Endothelial cell of umbilical vein (primary cell): ENCODE data around the gene GNAS. TPM values are rescaled to one million over a fixed set of nuclear protein-coding genes. Genes with fewer than 3 reads are reported as not detected.

ENCODE experiments used
- BruUV-seq: library from RNA; stranded (reverse); fragments of 400-500 nt; replicated peaks from 2 replicates; lab custom pipeline; 2021; lab: Mats Ljungman, UMichigan
- CTCF ChIA-PET: fragments of 300-600, 350-600 bp; sonication (Branson Sonifier 250); formaldehyde crosslinking; loops from one replicate; lab custom pipeline; 2021; ENCODE audit warnings: antibody characterized with exemption, inconsistent platforms; lab: Charles Lee
- POLR2A ChIA-PET: fragments of 300-600, 350-600 bp; sonication (Branson Sonifier 250); formaldehyde crosslinking; loops from one replicate; lab custom pipeline; 2021; ENCODE audit warnings: antibody characterized with exemption, inconsistent platforms; lab: Charles Lee
- DNase-seq: peaks from one replicate; pipeline ENCODE4 v3.0.0-alpha.2; 2011; ENCODE audit warnings: low read depth, low spot score
- FAIRE-seq: peaks from 2 replicates; lab custom pipeline; 2011; peaks lifted over from hg19 to GRCh38; lab: Jason Lieb, UNC
- H2AFZ ChIP-seq: 2 replicates; pipeline ENCODE4 v1.6.0; 2012; ENCODE audit warnings: low read depth, low read length, control low read depth, inconsistent platforms
- H3K27ac ChIP-seq: 2 replicates; pipeline ENCODE4 v1.5.1; 2011; ENCODE audit warnings: low read depth, mild to moderate bottlenecking, control low read depth, low read length, moderate library complexity; ENCODE audit not compliant: insufficient read depth
- H3K27me3 ChIP-seq, 2 experiments: 2 replicates each; pipeline versions ENCODE4 v1.6.0 to v1.6.1; 2011; ENCODE audit warnings: low read length in 2 of 2, mixed read lengths in 1 of 2; ENCODE audit not compliant: control insufficient read depth in 2 of 2, insufficient read depth in 2 of 2
- H3K36me3 ChIP-seq, 2 experiments: 2 replicates in 1 of 2; 3 replicates in 1 of 2; pipeline ENCODE4 v1.5.1; 2011; ENCODE audit warnings: low read length in 2 of 2, mild to moderate bottlenecking in 1 of 2, moderate library complexity in 1 of 2; ENCODE audit not compliant: control insufficient read depth in 2 of 2, insufficient read depth in 2 of 2; ENCODE audit errors: extremely low read depth in 1 of 2
- H3K4me1 ChIP-seq: 3 replicates; pipeline ENCODE4 v1.5.1; 2011; ENCODE audit warnings: mild to moderate bottlenecking, low read length; ENCODE audit not compliant: control insufficient read depth, insufficient read depth; ENCODE audit errors: extremely low read depth
- H3K4me2 ChIP-seq: 2 replicates; pipeline ENCODE4 v1.6.1; 2011; ENCODE audit warnings: low read length, control low read depth, mixed read lengths; ENCODE audit not compliant: insufficient read depth
- H3K4me3 ChIP-seq, 3 experiments: fragments of 200-600 bp in 1 of 3; sonication (generic), shearing (Covaris generic) in 1 of 3; replicated peaks in 1 of 3; 2 replicates each; pipeline ENCODE4 v1.5.1; 2011 to 2016; ENCODE audit warnings: control low read depth in 3 of 3, low read length in 3 of 3, mild to moderate bottlenecking in 2 of 3, inconsistent platforms in 1 of 3, low read depth in 1 of 3, moderate library complexity in 1 of 3; ENCODE audit not compliant: insufficient read depth in 1 of 3
- H3K79me2 ChIP-seq: 2 replicates; pipeline ENCODE4 v1.6.0; 2012; ENCODE audit warnings: low read length, inconsistent platforms; ENCODE audit not compliant: control insufficient read depth, insufficient read depth
- H3K9ac ChIP-seq: replicated peaks from 2 replicates; pipeline ENCODE3; 2011; ENCODE audit warnings: low read length, control low read depth; ENCODE audit not compliant: insufficient read depth; ENCODE audit errors: extremely low read depth
- H3K9me1 ChIP-seq: replicated peaks from 3 replicates; pipeline ENCODE4 v1.6.0; 2011; ENCODE audit warnings: mild to moderate bottlenecking, low read length; ENCODE audit not compliant: control insufficient read depth, insufficient read depth; ENCODE audit errors: extremely low read depth
- H3K9me3 ChIP-seq: replicated peaks from 2 replicates; pipeline ENCODE4 v1.5.1; 2012; ENCODE audit warnings: low read length, inconsistent platforms; ENCODE audit not compliant: control insufficient read depth, insufficient read depth
- H4K20me1 ChIP-seq: replicated peaks from 2 replicates; pipeline ENCODE3; 2011; ENCODE audit warnings: mild to moderate bottlenecking, low read length; ENCODE audit not compliant: control insufficient read depth, insufficient read depth; ENCODE audit errors: extremely low read depth
- EZH2 ChIP-seq: IDR thresholded peaks from 2 replicates; pipeline ENCODE4 v1.6.1; 2012; ENCODE audit warnings: borderline replicate concordance, low read depth, mild to moderate bottlenecking, moderate library complexity, low read length, inconsistent platforms; ENCODE audit not compliant: severe bottlenecking
- FOS ChIP-seq: IDR thresholded peaks from 2 replicates; pipeline ENCODE4 v1.6.1; 2011; ENCODE audit warnings: mild to moderate bottlenecking, low read length, moderate library complexity, borderline replicate concordance; ENCODE audit not compliant: insufficient read depth
- GATA2 ChIP-seq: IDR thresholded peaks from 2 replicates; pipeline ENCODE4 v1.7.0; 2011; ENCODE audit warnings: low read depth, mild to moderate bottlenecking, moderate library complexity, mixed read lengths, low read length; ENCODE audit not compliant: insufficient read length, insufficient read depth
- JUN ChIP-seq: IDR thresholded peaks from 2 replicates; pipeline ENCODE4 v1.6.1; 2011; ENCODE audit warnings: borderline replicate concordance, low read depth; ENCODE audit not compliant: insufficient read length, insufficient read depth
- MYC ChIP-seq: IDR thresholded peaks from one replicate; pipeline ENCODE4 v1.6.1; 2011; ENCODE audit warnings: mild to moderate bottlenecking, low read depth, low read length
- POLR2A ChIP-seq: IDR thresholded peaks from 2 replicates; pipeline ENCODE4 v1.6.1; 2012; ENCODE audit warnings: low read depth, mild to moderate bottlenecking, control low read depth, low read length
- POLR2AphosphoS5 ChIP-seq: IDR thresholded peaks from 2 replicates; pipeline ENCODE4 v1.6.1; 2012; ENCODE audit warnings: low read depth, mild to moderate bottlenecking, control low read depth, low read length, moderate library complexity; ENCODE audit not compliant: insufficient read depth
- dilution Hi-C: fragments of 300-500 bp; cut with MboI; formaldehyde crosslinking; loops from one replicate; pipeline ENCODE4 v1.15.0; 2019; ENCODE audit warnings: low sequenced_read_pairs; ENCODE audit not compliant: extremely low pct_ligation_motif_present
- intact Hi-C: fragments of 100-400 bp; cut with micrococcal nuclease; formaldehyde crosslinking; loops from one replicate; pipeline ENCODE4 v1.10.0; 2022
- polyA plus RNA-seq, 4 experiments: library from polyadenylated mRNA; depleted of rRNA in 3 of 4; stranded (reverse) in 3 of 4; unstranded in 1 of 4; fragments of >200 nt; gene quantifications; 2 replicates each; pipeline versions ENCODE4 v1.2.1 to v1.2.3, GENCODE V29; 2011 to 2012; ENCODE audit warnings: missing spikeins in 1 of 4
- total RNA-seq: library from RNA; stranded (reverse); gene quantifications from 2 replicates; pipeline ENCODE4 v1.2.3, GENCODE V29; 2021
- TF ChIP-seq, protein P1 (sequence below), 2 donors: IDR thresholded peaks; 1 replicate in 1 of 2; 2 replicates in 1 of 2; pipeline ENCODE4 v1.5.1; 2011; ENCODE audit warnings: low read length in 2 of 2, mild to moderate bottlenecking in 2 of 2, moderate library complexity in 2 of 2, control low read depth in 1 of 2, inconsistent platforms in 1 of 2, low read depth in 1 of 2; ENCODE audit not compliant: insufficient read depth in 1 of 2; ENCODE audit errors: extremely low read depth in 1 of 2
- TF ChIP-seq, protein P2 (sequence below): IDR thresholded peaks from 2 replicates; pipeline ENCODE4 v1.6.1; 2011; ENCODE audit not compliant: insufficient read depth, insufficient read length

GNAS gene
- total and polyA plus RNA-seq, 2 donors (not counting 3 experiments of a cell fraction or from before 2014, with no cell fraction given), result 1,141 to 1,882 TPM

DNA sequence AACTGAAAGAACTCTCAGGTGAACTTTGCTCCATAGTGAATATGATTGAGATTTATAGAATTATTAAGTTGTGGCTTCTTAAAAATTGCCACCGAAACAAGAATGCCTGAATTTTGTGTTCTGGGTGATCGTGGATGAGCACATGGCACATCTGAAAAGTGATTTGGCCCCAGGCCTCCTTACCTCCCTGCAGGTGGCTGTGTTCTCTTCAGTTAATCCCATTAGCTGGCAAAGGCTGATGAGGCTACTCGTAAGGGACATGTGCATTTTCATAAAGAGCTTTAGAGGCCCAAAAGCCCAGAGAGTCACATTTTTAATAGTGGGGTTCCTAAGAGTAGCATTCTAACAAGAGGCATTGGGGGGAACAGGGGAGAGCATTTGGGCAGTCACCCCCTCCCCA is 22.6 kb downstream of the GNAS start:
- Histone ChIP-seq H3K4me3 (no peak overlapping the region), H3K9me1 (no peaks in the 10 kb centered on the region), H3K4me2 (no peak overlapping the region), H3K27me3 (peaks cover 0 to 6% of the 10 kb centered on the region in 2 experiments), H3K36me3 (no peaks in the 10 kb centered on the region), H3K27ac (peak overlapping the region; percentile 18), H3K79me2 (no peaks in the 10 kb centered on the region), H3K9ac (no peak overlapping the region), H3K4me1 (peaks cover 21% of the 10 kb centered on the region), H3K9me3 (no peaks in the 10 kb centered on the region), H4K20me1 (no peaks in the 10 kb centered on the region), H2AFZ (no peak overlapping the region)
- no TSS peak for BruUV-seq
- dilution Hi-C loops, result no loop called here
- POLR2A ChIA-PET, result no interaction called here
- TF ChIP-seq FOS, result no peak
- TF ChIP-seq, protein P1, sequence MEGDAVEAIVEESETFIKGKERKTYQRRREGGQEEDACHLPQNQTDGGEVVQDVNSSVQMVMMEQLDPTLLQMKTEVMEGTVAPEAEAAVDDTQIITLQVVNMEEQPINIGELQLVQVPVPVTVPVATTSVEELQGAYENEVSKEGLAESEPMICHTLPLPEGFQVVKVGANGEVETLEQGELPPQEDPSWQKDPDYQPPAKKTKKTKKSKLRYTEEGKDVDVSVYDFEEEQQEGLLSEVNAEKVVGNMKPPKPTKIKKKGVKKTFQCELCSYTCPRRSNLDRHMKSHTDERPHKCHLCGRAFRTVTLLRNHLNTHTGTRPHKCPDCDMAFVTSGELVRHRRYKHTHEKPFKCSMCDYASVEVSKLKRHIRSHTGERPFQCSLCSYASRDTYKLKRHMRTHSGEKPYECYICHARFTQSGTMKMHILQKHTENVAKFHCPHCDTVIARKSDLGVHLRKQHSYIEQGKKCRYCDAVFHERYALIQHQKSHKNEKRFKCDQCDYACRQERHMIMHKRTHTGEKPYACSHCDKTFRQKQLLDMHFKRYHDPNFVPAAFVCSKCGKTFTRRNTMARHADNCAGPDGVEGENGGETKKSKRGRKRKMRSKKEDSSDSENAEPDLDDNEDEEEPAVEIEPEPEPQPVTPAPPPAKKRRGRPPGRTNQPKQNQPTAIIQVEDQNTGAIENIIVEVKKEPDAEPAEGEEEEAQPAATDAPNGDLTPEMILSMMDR (IDR thresholded peaks at IDR 0.05; ENCODE audit: extremely low read depth in 1 of 2, insufficient read depth in 1 of 2, low read depth in 1 of 2, low read length in 2 of 2), result no peak
- TF ChIP-seq MYC, result no peak
- TF ChIP-seq POLR2A, result no peak
- TF ChIP-seq EZH2, result no peak
- TF ChIP-seq, protein P2, sequence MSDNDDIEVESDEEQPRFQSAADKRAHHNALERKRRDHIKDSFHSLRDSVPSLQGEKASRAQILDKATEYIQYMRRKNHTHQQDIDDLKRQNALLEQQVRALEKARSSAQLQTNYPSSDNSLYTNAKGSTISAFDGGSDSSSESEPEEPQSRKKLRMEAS, result no peak
- no peak for TF ChIP-seq GATA2
- no peak for TF ChIP-seq JUN
- no peak for TF ChIP-seq POLR2AphosphoS5
- FAIRE-seq (no peak), DNase-seq (no peak)
- CTCF ChIA-PET, result interaction anchor here (0.7 to 1.9 kb wide), 3 partner anchors 10 to 347 kb away, joined by 3 to 7 read pairs (median 5); no protein-coding TSS in a partner anchor
- intact Hi-C loops, result loop anchor here (1.0 kb wide), 1 partner anchor 106 kb away; the partner anchor contains the start of gene NELFCD
